Retina (tissue), 1 donor: ENCODE data around the gene GPBP1L1.

Source experiments
- DNase-seq: peaks from one replicate; pipeline ENCODE4 v3.0.0-alpha.2; 2016

GPBP1L1 gene

GRCh38 chr1:45585110-45585426, 101.3 kb downstream of the GPBP1L1 start:
- DNase-seq = no peak

GRCh38 chr1:45584351-45585109, 101.8 kb downstream of the GPBP1L1 start:
- peak; percentile 96 for DNase-seq

GRCh38 chr1:45583666-45584350, 102.5 kb downstream of the GPBP1L1 start, which contains the start of gene NASP:
Gene NASP, plus strand, starts transcription at chr1:45584041. Its CDS starts 106 bp downstream, at chr1:45584147.
- peak; percentile 99 for DNase-seq

- peak; percentile 97 for DNase-seq
Observed at GRCh38 chr1:45583264-45583665, 103.1 kb downstream of the GPBP1L1 start.
